ENCODE measurements around the gene PARD3.
"Not testable (repeated sequence)": the region's sequence is repeated elsewhere in the genome, so short reads cannot be mapped to it uniquely, and the experiment has no call there.

PARD3 gene

DNA sequence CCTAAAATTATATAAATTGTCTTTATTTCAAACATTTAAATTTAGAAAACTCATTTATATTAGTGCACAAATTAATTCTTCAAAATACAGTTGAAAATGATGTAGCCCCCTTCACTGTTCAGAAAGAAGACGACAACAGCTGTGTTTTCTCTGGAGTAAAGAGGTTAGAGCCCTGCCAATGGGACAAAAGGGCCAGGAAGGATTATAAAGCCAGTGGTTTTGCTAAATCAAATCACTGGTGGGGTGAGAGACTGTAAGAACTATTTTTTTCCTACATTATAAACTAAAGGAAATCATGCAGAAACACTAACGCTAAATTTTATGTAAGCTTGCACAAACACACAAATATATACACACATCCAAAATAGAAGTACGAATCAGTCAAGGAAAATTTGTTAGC, 386.6 kb downstream of the PARD3 start:
- no peak overlapping the region for H3K27ac ChIP-seq
- no peak overlapping the region for H3K4me3 ChIP-seq
- no peak for DNase-seq
- intact Hi-C loops (cut with DNase I; ENCODE audit: low total_unique reads) = no loop called here
- no peaks in the 10 kb centered on the region for H3K9me3 ChIP-seq
- no peaks in the 10 kb centered on the region for H3K36me3 ChIP-seq
- peaks cover 0 to 14% (median 8%) of the 10 kb centered on the region in 4 donors for H3K4me1 ChIP-seq
- no peaks in the 10 kb centered on the region for H3K27me3 ChIP-seq
- TF ChIP-seq, protein P1, sequence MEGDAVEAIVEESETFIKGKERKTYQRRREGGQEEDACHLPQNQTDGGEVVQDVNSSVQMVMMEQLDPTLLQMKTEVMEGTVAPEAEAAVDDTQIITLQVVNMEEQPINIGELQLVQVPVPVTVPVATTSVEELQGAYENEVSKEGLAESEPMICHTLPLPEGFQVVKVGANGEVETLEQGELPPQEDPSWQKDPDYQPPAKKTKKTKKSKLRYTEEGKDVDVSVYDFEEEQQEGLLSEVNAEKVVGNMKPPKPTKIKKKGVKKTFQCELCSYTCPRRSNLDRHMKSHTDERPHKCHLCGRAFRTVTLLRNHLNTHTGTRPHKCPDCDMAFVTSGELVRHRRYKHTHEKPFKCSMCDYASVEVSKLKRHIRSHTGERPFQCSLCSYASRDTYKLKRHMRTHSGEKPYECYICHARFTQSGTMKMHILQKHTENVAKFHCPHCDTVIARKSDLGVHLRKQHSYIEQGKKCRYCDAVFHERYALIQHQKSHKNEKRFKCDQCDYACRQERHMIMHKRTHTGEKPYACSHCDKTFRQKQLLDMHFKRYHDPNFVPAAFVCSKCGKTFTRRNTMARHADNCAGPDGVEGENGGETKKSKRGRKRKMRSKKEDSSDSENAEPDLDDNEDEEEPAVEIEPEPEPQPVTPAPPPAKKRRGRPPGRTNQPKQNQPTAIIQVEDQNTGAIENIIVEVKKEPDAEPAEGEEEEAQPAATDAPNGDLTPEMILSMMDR (IDR thresholded peaks at IDR 0.05) = no peak

DNA sequence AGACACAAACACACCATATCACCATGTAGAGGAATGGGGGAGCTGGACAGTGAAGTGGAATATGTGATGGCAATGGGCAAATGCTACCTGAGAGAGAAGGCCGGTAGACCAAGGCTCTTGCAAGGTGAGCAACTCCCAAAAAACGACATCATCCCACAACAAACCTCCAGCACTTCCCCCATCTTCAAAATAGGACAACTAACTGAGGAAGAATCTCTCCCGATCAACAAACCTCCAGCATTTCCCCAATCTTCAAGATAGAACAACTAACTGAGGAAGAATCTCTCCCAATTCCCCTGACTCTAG, 387.2 kb downstream of the PARD3 start:
- TF ChIP-seq, protein P1 (IDR thresholded peaks at IDR 0.05) = no peak
- intact Hi-C loops (cut with DNase I; ENCODE audit: low total_unique reads) = no loop called here

DNA sequence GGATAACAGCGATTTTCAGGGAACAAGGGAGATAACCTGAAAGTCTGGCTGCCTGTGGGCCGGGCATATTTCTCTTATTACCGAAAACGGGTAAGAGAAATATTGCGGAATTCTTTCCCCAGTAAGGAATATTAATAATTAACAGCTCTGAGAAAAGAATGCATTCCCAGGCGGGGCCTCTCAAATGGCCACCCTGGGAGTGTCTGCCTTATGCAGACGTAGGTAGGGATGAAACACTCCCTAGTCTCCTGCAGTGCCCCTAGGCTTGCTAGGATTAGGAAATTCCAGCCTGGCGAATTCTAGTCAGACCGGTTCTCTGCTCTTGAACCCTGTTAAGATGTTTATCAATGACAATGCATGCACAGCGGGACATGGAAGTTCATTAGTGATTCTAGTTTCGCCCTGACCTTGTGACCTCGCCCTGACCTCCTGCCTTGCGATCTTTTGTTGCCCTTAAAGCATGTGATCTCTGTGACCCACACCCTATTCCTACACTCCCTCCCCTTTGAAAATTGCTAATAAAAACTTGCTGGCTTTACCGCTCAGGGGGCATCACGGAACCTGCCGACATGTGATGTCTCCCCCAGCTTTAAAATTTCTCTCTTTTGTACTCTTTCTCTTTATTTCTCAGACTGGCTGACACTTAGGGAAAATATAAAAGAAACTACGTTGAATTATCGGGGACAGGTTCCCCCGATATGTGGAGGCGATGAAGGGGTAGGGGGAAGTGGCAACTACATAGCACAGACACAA, 387.8 kb downstream of the PARD3 start:
- DNase-seq; H3K9me3 ChIP-seq; H3K36me3 ChIP-seq; intact Hi-C loops (cut with DNase I; ENCODE audit: low total_unique reads); H3K4me1 ChIP-seq; H3K27me3 ChIP-seq; H3K4me3 ChIP-seq; H3K27ac ChIP-seq: not testable (repeated sequence)

More for the DNA sequence above, 387.2 kb downstream of the PARD3 start:
- H3K27ac ChIP-seq = no peak overlapping the region
- DNase-seq = no peak
- H3K4me1 ChIP-seq = peaks cover 0 to 8% (median 5%) of the 10 kb centered on the region in 4 donors
- H3K36me3 ChIP-seq = no peaks in the 10 kb centered on the region
- H3K27me3 ChIP-seq = no peaks in the 10 kb centered on the region
- no peaks in the 10 kb centered on the region for H3K9me3 ChIP-seq
- no peak overlapping the region for H3K4me3 ChIP-seq

DNA sequence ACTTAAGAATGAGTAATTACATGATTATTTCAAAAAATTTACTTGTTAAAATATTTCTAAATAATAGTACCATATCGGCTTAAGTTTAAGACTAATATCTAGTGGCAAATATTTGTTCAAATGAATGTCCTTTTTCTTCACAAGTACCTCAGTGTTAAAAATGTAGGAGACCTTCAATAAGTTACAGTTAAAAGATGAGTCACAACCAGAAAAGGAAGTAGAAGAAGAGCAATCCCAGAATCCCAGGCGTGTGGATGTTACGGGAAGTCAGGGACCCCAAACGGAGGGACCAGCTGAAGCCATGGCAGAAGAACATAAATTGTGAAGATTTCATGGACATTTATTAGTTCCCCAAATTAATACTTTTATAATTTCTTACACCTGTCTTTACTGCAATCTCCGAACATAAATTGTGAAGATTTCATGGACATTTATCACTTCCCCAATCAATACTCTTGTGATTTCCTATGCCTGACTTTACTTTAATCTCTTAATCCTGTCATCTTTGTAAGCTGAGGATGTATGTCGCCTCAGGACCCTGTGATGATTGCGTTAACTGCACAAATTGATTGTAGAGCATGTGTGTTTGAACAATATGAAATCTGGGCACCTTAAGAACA, 388.4 kb downstream of the PARD3 start:
- H3K36me3 ChIP-seq; intact Hi-C loops (cut with DNase I; ENCODE audit: low total_unique reads); H3K4me3 ChIP-seq; H3K4me1 ChIP-seq; H3K27ac ChIP-seq; DNase-seq; H3K27me3 ChIP-seq; H3K9me3 ChIP-seq: not testable (repeated sequence)

DNA sequence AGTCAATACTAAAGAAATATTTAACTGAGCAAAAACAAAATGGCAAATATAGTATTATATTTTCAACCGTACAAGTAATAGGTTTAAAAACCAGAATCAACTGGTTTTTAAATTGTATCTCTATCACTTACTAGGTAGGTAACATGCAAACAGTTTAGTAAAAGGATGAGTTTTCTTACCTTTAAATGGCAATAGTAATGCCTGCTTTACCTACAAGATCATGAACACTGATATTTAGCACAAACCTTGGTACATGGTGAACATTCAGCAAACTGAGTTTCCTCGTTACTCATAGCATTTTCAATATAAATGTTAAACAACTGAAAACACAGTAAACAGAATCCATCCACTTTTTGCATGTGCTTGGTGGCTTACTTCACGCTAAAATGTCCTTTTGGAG, 389.1 kb downstream of the PARD3 start:
- intact Hi-C loops (cut with DNase I; ENCODE audit: low total_unique reads) = no loop called here
- DNase-seq = no peak
- Histone ChIP-seq H3K9me3 (no peaks in the 10 kb centered on the region), H3K27ac (no peak overlapping the region), H3K36me3 (no peaks in the 10 kb centered on the region), H3K4me1 (no peaks in the 10 kb centered on the region), H3K27me3 (no peaks in the 10 kb centered on the region), H3K4me3 (no peak overlapping the region)
- TF ChIP-seq, protein P1 (IDR thresholded peaks at IDR 0.05) = no peak

DNA sequence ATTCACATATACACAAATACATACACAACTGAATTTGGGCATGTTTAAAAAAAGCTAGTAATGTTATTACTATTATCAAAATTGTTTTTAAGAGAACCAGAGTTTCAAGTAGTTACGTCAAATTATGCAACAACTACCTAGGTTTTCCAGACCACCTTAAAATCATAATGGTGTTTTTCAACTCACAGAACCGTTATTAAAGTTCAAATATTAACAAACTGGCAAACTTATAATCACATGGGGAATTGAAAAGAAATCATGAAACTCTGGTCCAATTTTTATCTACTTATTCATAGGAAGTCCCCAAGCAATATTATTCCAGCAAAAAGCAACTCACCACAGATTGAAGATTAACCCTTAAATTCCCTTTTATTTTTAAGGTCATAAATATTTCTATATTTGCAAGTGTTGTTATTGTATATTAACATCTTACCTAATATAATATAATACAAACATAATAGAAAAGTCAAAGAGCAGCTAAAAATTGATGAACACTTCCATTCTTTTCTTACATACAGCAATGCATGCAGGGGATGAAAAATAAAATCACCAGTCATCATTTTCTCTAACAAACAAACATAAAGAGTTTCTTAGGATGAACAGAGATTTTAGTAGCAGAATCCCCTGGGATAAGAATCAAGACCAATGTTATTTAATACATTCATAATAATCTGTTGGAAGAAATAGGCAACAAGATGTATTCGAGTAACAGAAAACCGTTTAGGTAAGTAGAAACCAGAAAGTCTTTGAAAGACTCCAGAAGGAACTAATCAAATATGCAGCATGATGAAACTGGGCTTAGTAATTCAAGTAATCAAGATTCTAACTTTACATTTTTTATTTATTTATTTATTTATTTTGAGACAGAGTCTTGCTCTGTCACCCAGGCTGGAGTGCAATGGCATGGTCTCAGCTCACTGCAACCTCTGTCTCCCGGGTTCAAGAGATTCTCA, 391.1 kb downstream of the PARD3 start:
- Histone ChIP-seq H3K27ac (no peak overlapping the region), H3K36me3 (no peaks in the 10 kb centered on the region), H3K9me3 (no peaks in the 10 kb centered on the region)

More for the DNA sequence above, 391.1 kb downstream of the PARD3 start:
- intact Hi-C loops (cut with DNase I; ENCODE audit: low total_unique reads) = no loop called here
- Histone ChIP-seq H3K4me3 (no peak overlapping the region), H3K4me1 (no peaks in the 10 kb centered on the region), H3K27me3 (no peaks in the 10 kb centered on the region)
- TF ChIP-seq, protein P1 (IDR thresholded peaks at IDR 0.05) = no peak
- no peak for DNase-seq
